Stomach (tissue), 4 donors: ENCODE measurements around the gene FRAS1.

Source experiments
- CTCF ChIP-seq, 7 experiments: fragments of 450-650 bp in 4 of 7; fragments of 200-600 bp in 3 of 7; sonication (generic) in 3 of 7; IDR thresholded peaks; one replicate each; pipeline ENCODE4 v1.5.1; 2016 to 2019; ENCODE audit warnings: antibody characterized with exemption in 7 of 7, control low read depth in 2 of 7, mild to moderate bottlenecking in 1 of 7
- EP300 ChIP-seq: sonication (generic); formaldehyde crosslinking; IDR thresholded peaks from one replicate; pipeline ENCODE4 v1.6.1; 2017; ENCODE audit warnings: antibody characterized with exemption
- POLR2A ChIP-seq, 4 donors: fragments of 450-650 bp; IDR thresholded peaks; one replicate each; pipeline ENCODE4 v1.6.1; 2016; ENCODE audit warnings: antibody characterized with exemption in 4 of 4, control low read depth in 2 of 4, mild to moderate bottlenecking in 1 of 4, moderate library complexity in 1 of 4
- POLR2AphosphoS5 ChIP-seq, 3 donors: sonication (generic); formaldehyde crosslinking; IDR thresholded peaks; one replicate each; pipeline ENCODE4 v1.6.1; 2016; ENCODE audit warnings: antibody characterized with exemption in 3 of 3

DNA sequence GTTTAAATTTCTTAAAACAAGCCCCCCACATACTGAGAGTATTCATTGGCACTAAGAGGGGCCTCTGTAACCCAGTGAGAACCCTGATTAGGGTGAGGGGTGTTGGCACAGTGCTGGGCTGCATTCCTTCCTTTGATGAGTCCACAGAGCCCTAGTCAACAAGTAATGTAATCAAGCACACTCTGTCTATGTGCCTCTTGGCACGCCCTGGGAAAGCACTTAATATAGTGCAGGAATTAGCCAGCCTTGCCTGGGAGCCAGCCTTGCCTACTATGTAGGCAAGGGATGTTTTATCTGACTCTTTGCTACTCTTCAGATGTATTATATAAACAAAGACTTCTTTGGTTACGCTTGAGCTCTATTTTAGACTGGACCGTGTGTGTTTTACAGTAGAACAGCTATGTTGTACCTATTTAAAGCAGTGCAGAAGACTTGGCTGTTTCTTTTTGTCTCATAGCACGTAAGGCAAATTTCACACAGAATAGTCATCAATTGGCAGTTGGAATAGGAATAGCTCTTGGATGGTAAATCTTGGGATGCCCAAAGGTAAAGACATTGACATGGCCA lies 64.3 kb downstream of the FRAS1 start:
- TF ChIP-seq POLR2A (IDR thresholded peaks at IDR 0.05) (no peak), POLR2AphosphoS5 (IDR thresholded peaks at IDR 0.05) (no peak), CTCF (IDR thresholded peaks at IDR 0.05) (no peak), EP300 (no peak)
